ENCODE measurements around the gene MAD2L1.

The MAD2L1 gene

GRCh38 chr4:120085705-120086104 lies 19.1 kb upstream of the MAD2L1 start:
- H3K4me1 ChIP-seq (ENCODE audit: insufficient read depth, low read length, poor library complexity, severe bottlenecking) = no peaks in the 10 kb centered on the region
- no peaks in the 10 kb centered on the region for H3K9me2 ChIP-seq (replicated peaks; ENCODE audit: low read depth, low read length)
- H3K4me3 ChIP-seq (ENCODE audit: low read length, poor library complexity, severe bottlenecking) = no peak overlapping the region
- H4K20me1 ChIP-seq (ENCODE audit: insufficient read depth, low read length, poor library complexity, severe bottlenecking) = no peaks in the 10 kb centered on the region
- TF ChIP-seq EZH2phosphoT487 (IDR thresholded peaks at IDR 0.05; ENCODE audit: borderline replicate concordance) (no peak), CTCF (conservative IDR thresholded peaks at IDR 0.05; ENCODE audit: low read length) (no peak)
- no peaks in the 10 kb centered on the region for H3F3A ChIP-seq (ENCODE audit: low read depth)
- no peak overlapping the region for H2AFZ ChIP-seq (ENCODE audit: low read length)
- H3K4me2 ChIP-seq (ENCODE audit: low read depth, low read length, poor library complexity, severe bottlenecking) = no peak overlapping the region
- H3K9ac ChIP-seq (ENCODE audit: low read depth, low read length, poor library complexity, severe bottlenecking) = no peak overlapping the region
- H3K9me3 ChIP-seq (ENCODE audit: insufficient read depth, low read depth, low read length) = no peaks in the 10 kb centered on the region
- no peaks in the 10 kb centered on the region for H3K79me2 ChIP-seq (ENCODE audit: insufficient read depth, low read length)
- no peaks in the 10 kb centered on the region for H3K27me3 ChIP-seq (ENCODE audit: insufficient read depth, low read length, poor library complexity, severe bottlenecking)
- H3K36me3 ChIP-seq (ENCODE audit: insufficient read depth, low read length) = no peaks in the 10 kb centered on the region

GRCh38 chr4:120084327-120084726 lies 17.7 kb upstream of the MAD2L1 start:
- TF ChIP-seq EZH2phosphoT487 (IDR thresholded peaks at IDR 0.05; ENCODE audit: borderline replicate concordance) (no peak), CTCF (conservative IDR thresholded peaks at IDR 0.05; ENCODE audit: low read length) (no peak)
- no peak overlapping the region for H2AFZ ChIP-seq (ENCODE audit: low read length)

DNA sequence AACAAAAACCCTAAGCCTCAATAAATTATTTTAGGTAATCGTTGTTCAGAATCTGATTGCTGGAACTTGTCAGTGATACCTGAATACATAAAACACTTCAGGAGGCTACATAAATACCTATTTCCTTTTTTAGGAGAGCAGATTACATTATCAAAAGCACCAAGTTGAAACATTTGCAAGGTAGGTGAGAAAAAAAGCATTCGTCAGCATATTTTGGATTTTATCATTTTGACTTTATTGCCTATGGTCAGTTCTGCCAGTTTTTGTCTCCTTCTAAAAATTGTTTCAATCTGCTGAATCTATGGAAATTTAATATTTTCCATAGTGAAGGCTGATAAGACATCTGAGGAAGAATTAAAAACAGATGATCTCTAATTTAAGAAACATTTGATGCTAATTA lies 16.5 kb upstream of the MAD2L1 start:
- Histone ChIP-seq H3F3A (ENCODE audit: low read depth) (no peaks in the 10 kb centered on the region), H3K27me3 (ENCODE audit: insufficient read depth, low read length, poor library complexity, severe bottlenecking) (no peaks in the 10 kb centered on the region), H3K4me1 (ENCODE audit: insufficient read depth, low read length, poor library complexity, severe bottlenecking) (no peaks in the 10 kb centered on the region), H3K36me3 (ENCODE audit: insufficient read depth, low read length) (no peaks in the 10 kb centered on the region), H3K4me3 (ENCODE audit: low read length, poor library complexity, severe bottlenecking) (no peak overlapping the region), H3K9me3 (ENCODE audit: insufficient read depth, low read depth, low read length) (no peaks in the 10 kb centered on the region), H2AFZ (ENCODE audit: low read length) (no peak overlapping the region), H3K9me2 (replicated peaks; ENCODE audit: low read depth, low read length) (no peaks in the 10 kb centered on the region), H3K4me2 (ENCODE audit: low read depth, low read length, poor library complexity, severe bottlenecking) (no peak overlapping the region), H3K79me2 (ENCODE audit: insufficient read depth, low read length) (no peaks in the 10 kb centered on the region), H3K9ac (ENCODE audit: low read depth, low read length, poor library complexity, severe bottlenecking) (no peak overlapping the region), H4K20me1 (ENCODE audit: insufficient read depth, low read length, poor library complexity, severe bottlenecking) (no peaks in the 10 kb centered on the region)
- TF ChIP-seq CTCF (conservative IDR thresholded peaks at IDR 0.05; ENCODE audit: low read length) (no peak), EZH2phosphoT487 (IDR thresholded peaks at IDR 0.05; ENCODE audit: borderline replicate concordance) (no peak)

More at GRCh38 chr4:120084327-120084726, 17.7 kb upstream of the MAD2L1 start:
- no peak overlapping the region for H3K4me3 ChIP-seq (ENCODE audit: low read length, poor library complexity, severe bottlenecking)
- H3K27me3 ChIP-seq (ENCODE audit: insufficient read depth, low read length, poor library complexity, severe bottlenecking) = no peaks in the 10 kb centered on the region
- H3K9me3 ChIP-seq (ENCODE audit: insufficient read depth, low read depth, low read length) = no peaks in the 10 kb centered on the region
- no peaks in the 10 kb centered on the region for H3K36me3 ChIP-seq (ENCODE audit: insufficient read depth, low read length)
- H4K20me1 ChIP-seq (ENCODE audit: insufficient read depth, low read length, poor library complexity, severe bottlenecking) = no peaks in the 10 kb centered on the region
- no peak overlapping the region for H3K4me2 ChIP-seq (ENCODE audit: low read depth, low read length, poor library complexity, severe bottlenecking)
- no peaks in the 10 kb centered on the region for H3K9me2 ChIP-seq (replicated peaks; ENCODE audit: low read depth, low read length)
- no peaks in the 10 kb centered on the region for H3K79me2 ChIP-seq (ENCODE audit: insufficient read depth, low read length)
- H3F3A ChIP-seq (ENCODE audit: low read depth) = no peaks in the 10 kb centered on the region
- H3K4me1 ChIP-seq (ENCODE audit: insufficient read depth, low read length, poor library complexity, severe bottlenecking) = no peaks in the 10 kb centered on the region
- no peak overlapping the region for H3K9ac ChIP-seq (ENCODE audit: low read depth, low read length, poor library complexity, severe bottlenecking)

Measured in Loucy (cell line).